Naive B cell (primary cell): Measurements from ENCODE around the gene TENM4. TPM values are rescaled to one million over a fixed set of nuclear protein-coding genes. Genes with fewer than 3 reads are reported as not detected.
"Not testable (repeated sequence)": the region's sequence is repeated elsewhere in the genome, so short reads cannot be mapped to it uniquely, and the experiment has no call there.

Experiments used
- ATAC-seq, 2 donors: fragments of 150-1000 bp; cut with Tn5 transposase; 2 replicates each; pipeline ENCODE4 v1.10.0; 2021; ENCODE audit warnings: low read depth in 2 of 2, mild to moderate bottlenecking in 2 of 2, moderate library complexity in 2 of 2
- DNase-seq: peaks from one replicate; pipeline ENCODE4 v3.0.0; 2022
- H3K27ac Mint-ChIP-seq, 6 donors: one replicate each; pipeline ENCODE4 v1.8.0; 2020 to 2022; ENCODE audit warnings: mild to moderate bottlenecking in 6 of 6, mixed read lengths in 6 of 6, moderate library complexity in 5 of 6, inconsistent platforms in 2 of 6
- H3K27me3 Mint-ChIP-seq, 3 donors: one replicate each; pipeline ENCODE4 v1.8.0; 2021 to 2022; ENCODE audit warnings: mixed read lengths in 3 of 3, mild to moderate bottlenecking in 1 of 3
- H3K36me3 Mint-ChIP-seq, 2 donors: one replicate each; pipeline ENCODE4 v1.8.0; 2020 to 2022; ENCODE audit warnings: mixed read lengths in 2 of 2, inconsistent platforms in 1 of 2, mild to moderate bottlenecking in 1 of 2
- H3K4me1 Mint-ChIP-seq, 3 donors: one replicate each; pipeline ENCODE4 v1.8.0; 2020 to 2022; ENCODE audit warnings: mixed read lengths in 3 of 3, inconsistent platforms in 1 of 3, mild to moderate bottlenecking in 1 of 3, moderate library complexity in 1 of 3
- H3K4me3 Mint-ChIP-seq, 8 donors: one replicate each; pipeline ENCODE4 v1.8.0; 2020 to 2022; ENCODE audit warnings: mild to moderate bottlenecking in 8 of 8, mixed read lengths in 8 of 8, moderate library complexity in 8 of 8, inconsistent platforms in 2 of 8
- H3K9me3 Mint-ChIP-seq, 7 donors: one replicate each; pipeline ENCODE4 v1.8.0; 2020 to 2022; ENCODE audit warnings: mixed read lengths in 7 of 7, mild to moderate bottlenecking in 5 of 7, inconsistent platforms in 2 of 7, moderate library complexity in 1 of 7
- polyA plus RNA-seq, 6 donors: library from polyadenylated mRNA; unstranded; fragments of 300-500 nt; fragmentation: Illumina TruSeq; gene quantifications; one replicate each; pipeline ENCODE4 v1.2.3, GENCODE V29; 2021; ENCODE audit warnings: low read depth in 6 of 6

The TENM4 gene
- polyA plus RNA-seq, 6 donors from 2014 or later = 3.8 TPM; not detected in 5

DNA sequence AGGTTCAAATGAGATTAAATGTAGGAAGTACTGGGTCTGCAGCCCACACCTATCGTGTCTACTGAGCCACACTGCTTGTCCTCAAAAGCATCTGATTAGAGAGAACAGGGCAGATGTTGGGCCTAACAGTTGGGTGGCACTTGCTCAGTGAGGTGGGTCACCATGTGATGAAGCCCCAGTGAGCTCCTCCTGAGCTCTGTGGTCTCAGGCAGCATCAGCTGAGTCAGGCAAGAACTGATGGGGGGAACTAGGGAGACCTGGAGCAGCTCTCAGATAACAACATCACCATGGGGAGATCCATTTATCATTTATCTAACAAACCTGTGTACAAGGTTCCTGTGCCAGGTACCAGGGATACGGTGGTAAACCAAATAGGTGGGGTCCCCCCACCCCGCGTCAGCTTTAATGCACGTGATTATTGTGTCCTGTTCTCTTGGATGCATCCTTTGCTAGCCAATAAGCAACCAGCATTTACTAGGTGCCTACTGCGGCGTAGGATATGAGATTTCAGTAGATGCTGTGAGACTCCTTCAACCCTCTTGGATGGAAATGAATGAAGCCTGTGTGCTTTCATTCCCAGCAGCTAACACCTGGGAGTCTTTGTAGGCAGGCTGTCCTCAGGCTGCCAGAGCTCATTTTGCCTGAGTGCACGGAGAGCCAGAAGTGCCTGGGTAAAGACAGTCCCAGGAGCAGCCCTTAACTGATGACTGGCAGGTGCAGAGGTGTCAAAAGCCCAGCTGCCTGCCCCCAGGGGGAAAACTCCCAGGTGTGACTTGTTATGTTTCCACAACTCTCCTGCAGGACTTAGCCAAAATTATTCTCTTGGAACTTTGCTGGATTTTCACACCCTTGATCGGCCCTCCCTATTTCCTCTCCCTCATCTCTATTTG lies 792.6 kb downstream of the TENM4 start:
- Mint-ChIP-seq H3K4me1 (peaks cover 0 to 3% (median 0%) of the 10 kb centered on the region in 3 donors), H3K36me3 (no peaks in the 10 kb centered on the region), H3K27ac (peak overlapping the region in 1 of 6 donors; percentile 57)

DNA sequence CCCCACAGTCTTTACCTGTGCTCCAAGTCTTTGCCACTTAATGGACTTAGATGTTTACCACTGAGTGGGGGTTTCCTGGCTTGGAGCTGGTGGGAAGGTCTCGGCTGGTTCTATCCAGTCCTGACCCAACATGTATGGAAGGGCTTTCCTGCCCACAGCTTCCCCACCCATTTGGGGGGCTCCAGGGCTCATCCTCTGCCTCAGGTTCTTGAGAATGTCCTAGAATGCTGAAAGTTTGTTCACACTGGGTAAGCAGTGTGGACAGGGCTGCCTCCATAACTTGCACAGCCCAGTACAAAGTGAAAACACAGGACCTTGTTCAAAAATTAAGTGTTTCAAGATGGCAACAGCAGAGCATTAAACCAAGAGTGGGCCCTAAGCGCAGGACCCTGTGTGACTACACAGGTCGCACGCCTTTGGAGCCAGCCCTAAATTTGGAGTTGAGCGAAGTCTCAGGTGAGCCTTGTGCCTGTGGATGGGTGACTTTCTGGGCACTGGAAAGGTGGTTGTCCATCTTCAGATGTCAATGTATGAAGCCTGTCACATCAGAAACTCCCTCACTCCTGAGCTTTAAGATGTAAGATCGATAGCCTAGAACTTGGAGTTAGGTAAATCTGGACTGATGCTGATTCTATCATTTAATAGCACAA lies 793.4 kb downstream of the TENM4 start:
- peak overlapping the region in 1 of 6 donors; percentile 56 for H3K27ac Mint-ChIP-seq
- H3K4me3 Mint-ChIP-seq = no peak overlapping the region
- H3K27me3 Mint-ChIP-seq = peaks cover 6 to 38% (median 24%) of the 10 kb centered on the region in 3 donors
- no peaks in the 10 kb centered on the region for H3K36me3 Mint-ChIP-seq
- DNase-seq (no peak), ATAC-seq (no peak)
- peaks cover 0 to 3% (median 0%) of the 10 kb centered on the region in 3 donors for H3K4me1 Mint-ChIP-seq
- no peaks in the 10 kb centered on the region for H3K9me3 Mint-ChIP-seq

More for the DNA sequence above, 792.6 kb downstream of the TENM4 start:
- DNase-seq (no peak), ATAC-seq (no peak)
- Mint-ChIP-seq H3K4me3 (no peak overlapping the region), H3K27me3 (peaks cover 6 to 38% (median 22%) of the 10 kb centered on the region in 3 donors), H3K9me3 (no peaks in the 10 kb centered on the region)

- H3K4me3 Mint-ChIP-seq = no peak overlapping the region
- peak in 1 of 2 donors; percentile 60 for ATAC-seq
- peaks cover 6 to 36% (median 24%) of the 10 kb centered on the region in 3 donors for H3K27me3 Mint-ChIP-seq
- H3K9me3 Mint-ChIP-seq = no peaks in the 10 kb centered on the region
- peak; percentile 30 for DNase-seq
- H3K36me3 Mint-ChIP-seq = no peaks in the 10 kb centered on the region
- H3K27ac Mint-ChIP-seq = peak overlapping the region in 2 of 6 donors; percentile 56 to 66
- H3K4me1 Mint-ChIP-seq = peaks cover 0 to 3% (median 0%) of the 10 kb centered on the region in 3 donors
Observed at GRCh38 chr11:78646564-78647185, 794.2 kb downstream of the TENM4 start.

DNA sequence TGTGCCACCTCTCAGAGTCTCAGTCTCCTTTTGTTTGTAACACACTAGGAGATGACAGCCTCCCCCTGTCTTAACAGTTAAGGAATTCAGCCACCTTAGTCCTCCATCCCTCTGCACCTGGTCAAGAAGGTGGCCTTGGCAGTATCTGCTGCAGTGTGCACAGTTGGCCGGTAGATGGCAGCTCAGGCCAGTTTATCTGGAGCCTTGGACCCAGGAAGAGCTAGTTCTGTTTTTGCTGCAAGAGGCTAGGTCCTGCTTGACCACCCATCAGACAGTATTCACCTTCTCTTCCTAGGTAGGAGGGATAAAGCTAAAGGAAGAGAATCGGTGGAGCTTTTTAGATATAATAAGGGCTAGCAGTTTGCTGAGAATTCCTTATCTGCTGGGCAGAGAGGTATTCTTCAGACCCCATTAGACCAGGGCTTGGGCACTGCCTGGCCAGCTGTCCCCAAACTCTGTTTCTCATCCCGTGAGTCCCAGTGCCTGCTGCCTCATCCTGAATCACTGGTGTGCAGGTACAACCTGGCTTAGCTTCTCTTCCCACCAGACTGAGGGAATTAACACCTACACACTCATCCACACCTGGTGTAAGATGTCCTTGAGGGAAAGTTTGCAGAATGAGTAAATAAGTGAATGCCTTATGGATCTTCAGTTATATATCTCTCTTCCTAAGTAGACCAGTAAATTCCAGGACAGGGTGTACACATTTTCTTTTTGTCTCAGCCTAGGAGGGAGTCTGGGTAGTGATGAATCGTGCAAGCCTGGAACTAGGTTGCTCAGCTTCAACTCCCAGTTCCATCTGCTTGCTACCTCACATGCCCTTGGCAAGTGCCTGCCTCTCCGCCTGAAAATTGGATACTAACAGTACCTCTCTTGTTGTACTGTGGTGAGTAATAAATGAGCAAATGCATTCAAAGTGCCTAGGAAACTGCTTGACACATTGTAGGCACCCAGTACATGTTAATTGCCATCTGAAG lies 795.3 kb downstream of the TENM4 start:
- Mint-ChIP-seq H3K4me1 (peaks cover 0 to 3% (median 0%) of the 10 kb centered on the region in 3 donors), H3K4me3 (no peak overlapping the region), H3K36me3 (no peaks in the 10 kb centered on the region), H3K27ac (peak overlapping the region in 1 of 6 donors; percentile 40), H3K9me3 (no peaks in the 10 kb centered on the region), H3K27me3 (peaks cover 6 to 25% (median 12%) of the 10 kb centered on the region in 3 donors)
- DNase-seq = peak; percentile 16
- peak; percentile 32 to 39 for ATAC-seq

DNA sequence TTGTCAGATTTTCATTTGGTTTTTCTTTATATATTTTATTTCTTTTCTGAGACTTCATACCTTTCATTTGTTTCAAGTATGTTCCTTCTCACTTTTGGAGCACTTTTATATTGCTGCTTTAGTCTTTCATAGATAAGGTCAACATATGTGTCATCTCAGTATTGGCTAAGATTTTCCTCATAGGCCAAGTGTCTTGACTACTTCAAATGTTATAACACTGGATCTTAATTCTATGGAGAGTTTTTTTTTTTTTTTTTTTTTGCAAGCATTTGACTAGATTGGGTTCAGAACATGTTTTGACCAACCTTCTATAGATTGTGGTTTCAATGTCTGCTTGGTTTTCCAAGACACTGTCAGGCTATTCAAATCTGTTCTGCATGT lies 797.2 kb downstream of the TENM4 start:
- no peak overlapping the region for H3K4me3 Mint-ChIP-seq
- peak overlapping the region in 1 of 6 donors; percentile 7 for H3K27ac Mint-ChIP-seq
- peaks cover 0 to 7% (median 0%) of the 10 kb centered on the region in 7 donors for H3K9me3 Mint-ChIP-seq

DNA sequence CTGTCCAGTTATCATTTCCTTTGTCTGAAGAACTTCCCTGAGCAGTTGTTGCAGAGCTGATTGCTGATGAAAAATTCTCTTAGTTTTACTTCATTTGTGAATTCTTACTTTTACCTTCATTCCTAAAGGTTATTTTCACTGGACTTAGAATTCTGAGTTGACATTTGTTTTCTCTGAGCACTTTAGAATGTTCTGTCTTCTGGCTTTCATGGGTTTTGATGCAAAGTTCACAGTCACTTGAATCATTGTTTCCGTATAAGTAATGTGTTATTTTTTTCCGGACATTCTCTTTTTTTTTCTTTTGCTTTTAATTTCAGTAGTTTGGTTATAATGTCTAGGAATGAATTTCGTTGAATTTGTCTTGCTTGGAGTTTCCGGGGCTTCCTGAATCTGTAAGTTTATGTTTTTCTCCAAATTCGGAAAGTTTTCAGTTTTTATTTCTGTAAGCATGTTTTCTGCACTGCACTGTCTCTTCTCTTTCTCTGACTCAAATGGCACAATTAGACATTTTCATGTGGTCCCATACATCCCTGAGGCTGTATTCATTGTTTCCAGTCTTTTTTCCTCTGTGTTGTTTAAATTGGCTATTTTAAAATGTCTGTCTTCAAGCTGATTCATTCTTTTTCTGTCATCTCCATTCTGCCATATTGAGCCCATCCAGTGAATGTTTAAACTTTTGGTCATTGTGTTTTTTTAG lies 797.7 kb downstream of the TENM4 start:
- no peak overlapping the region for H3K4me3 Mint-ChIP-seq
- H3K27me3 Mint-ChIP-seq = peaks cover 6 to 11% (median 8%) of the 10 kb centered on the region in 3 donors
- ATAC-seq = no peak

More for the DNA sequence above, 797.2 kb downstream of the TENM4 start:
- Mint-ChIP-seq H3K36me3 (no peaks in the 10 kb centered on the region), H3K27me3 (peaks cover 6 to 11% (median 9%) of the 10 kb centered on the region in 3 donors), H3K4me1 (peaks cover 0 to 3% (median 0%) of the 10 kb centered on the region in 3 donors)
- ATAC-seq (no peak), DNase-seq (no peak)

DNA sequence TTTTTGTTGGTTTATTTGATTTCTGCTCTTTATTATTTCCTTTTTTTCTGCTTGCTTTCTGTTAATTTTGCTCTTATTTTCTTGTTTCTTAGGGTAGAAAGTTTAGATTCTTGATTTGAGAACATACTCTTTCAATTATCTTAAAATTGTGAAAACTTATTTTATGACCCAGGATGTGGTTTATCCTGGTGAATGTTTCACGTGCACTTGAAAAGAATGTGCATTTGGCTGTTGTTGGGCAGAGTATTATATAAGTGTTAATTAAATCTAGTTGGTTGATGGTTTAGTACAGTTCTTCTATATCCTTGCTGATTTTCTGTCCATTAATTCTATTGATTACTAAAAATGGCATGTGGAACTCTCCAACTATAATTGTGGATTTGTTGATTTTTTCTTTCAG lies 799.3 kb downstream of the TENM4 start:
- ATAC-seq (no peak), DNase-seq (no peak)
- Mint-ChIP-seq H3K4me1 (peaks cover 0 to 3% (median 0%) of the 10 kb centered on the region in 3 donors), H3K36me3 (no peaks in the 10 kb centered on the region), H3K27me3 (peaks cover 0 to 11% (median 5%) of the 10 kb centered on the region in 3 donors), H3K4me3 (no peak overlapping the region), H3K9me3 (peaks cover 0 to 14% (median 5%) of the 10 kb centered on the region in 7 donors), H3K27ac (no peak overlapping the region)

More for the DNA sequence above, 797.7 kb downstream of the TENM4 start:
- peaks cover 0 to 11% (median 4%) of the 10 kb centered on the region in 7 donors for H3K9me3 Mint-ChIP-seq
- peak overlapping the region in 1 of 6 donors; percentile 7 for H3K27ac Mint-ChIP-seq
- no peaks in the 10 kb centered on the region for H3K36me3 Mint-ChIP-seq
- peaks cover 0 to 3% (median 0%) of the 10 kb centered on the region in 3 donors for H3K4me1 Mint-ChIP-seq
- DNase-seq = no peak

- Mint-ChIP-seq H3K27ac (no peak overlapping the region), H3K27me3 (peaks cover 9 to 24% (median 14%) of the 10 kb centered on the region in 3 donors), H3K36me3 (peaks cover 4 to 7% of the 10 kb centered on the region in 2 donors), H3K9me3 (peaks cover 0 to 27% (median 19%) of the 10 kb centered on the region in 7 donors), H3K4me3 (no peak overlapping the region), H3K4me1 (no peaks in the 10 kb centered on the region)
- ATAC-seq (no peak), DNase-seq (no peak)
Observed at GRCh38 chr11:78638704-78639380, 802.0 kb downstream of the TENM4 start.

DNA sequence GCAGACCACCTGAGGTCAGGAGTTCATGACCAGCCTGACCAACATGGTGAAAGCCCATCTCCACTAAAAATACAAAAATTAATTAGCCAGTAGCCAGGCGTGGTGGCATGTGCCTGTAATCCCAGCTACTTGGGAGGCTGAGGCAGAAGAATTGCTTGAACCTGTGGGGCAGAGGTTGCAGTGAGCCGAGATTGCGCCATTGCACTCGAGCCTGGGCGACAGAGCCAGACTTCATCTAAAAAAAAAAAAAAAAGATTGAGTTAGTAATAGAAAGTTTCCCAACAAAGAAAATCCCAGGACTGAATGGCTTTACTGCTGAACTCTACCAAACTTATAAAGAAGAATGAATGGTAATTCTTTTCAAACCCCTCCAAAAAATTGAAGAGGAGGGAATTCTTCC lies 803.3 kb downstream of the TENM4 start:
- Mint-ChIP-seq H3K9me3 (peaks cover 0 to 29% (median 19%) of the 10 kb centered on the region in 7 donors), H3K27me3 (peaks cover 9 to 21% (median 21%) of the 10 kb centered on the region in 3 donors)
- not testable (repeated sequence) for H3K27ac Mint-ChIP-seq, ATAC-seq, DNase-seq, H3K36me3 Mint-ChIP-seq, H3K4me3 Mint-ChIP-seq, H3K4me1 Mint-ChIP-seq

DNA sequence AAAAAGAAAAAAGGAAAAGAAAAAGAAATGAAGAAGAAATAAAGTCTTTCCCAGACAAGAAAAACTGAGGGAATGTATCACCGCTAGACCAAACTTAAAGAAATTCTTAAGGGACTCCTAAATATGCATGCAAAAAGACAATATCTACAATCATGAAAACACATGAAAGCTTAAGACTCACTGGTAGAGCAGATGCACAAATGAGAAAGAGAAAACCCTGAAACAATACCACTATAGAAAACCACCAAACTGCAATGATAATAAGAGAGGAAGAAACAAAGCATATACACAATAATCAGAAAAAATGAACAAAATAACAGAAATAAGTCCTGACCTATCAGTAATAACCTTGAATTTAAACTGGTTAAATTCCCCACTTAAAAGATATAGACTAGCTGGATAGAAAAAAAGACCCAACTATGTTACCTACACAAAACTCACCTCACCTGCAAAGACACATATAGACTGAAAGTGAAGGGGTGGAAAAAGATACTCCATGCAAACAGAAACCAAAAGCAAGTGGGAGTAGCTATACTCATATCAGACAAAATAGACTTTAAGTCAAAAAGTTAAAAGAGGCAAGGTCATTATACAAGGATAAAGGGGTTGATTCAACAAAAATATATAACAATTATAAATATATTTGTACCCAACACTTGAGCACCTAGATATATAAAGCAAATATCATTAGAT lies 804.9 kb downstream of the TENM4 start:
- peaks cover 9 to 24% (median 21%) of the 10 kb centered on the region in 3 donors for H3K27me3 Mint-ChIP-seq
- no peak overlapping the region for H3K27ac Mint-ChIP-seq
- peaks cover 4 to 9% of the 10 kb centered on the region in 2 donors for H3K36me3 Mint-ChIP-seq
- ATAC-seq (no peak), DNase-seq (no peak)
- H3K4me3 Mint-ChIP-seq = no peak overlapping the region
- no peaks in the 10 kb centered on the region for H3K4me1 Mint-ChIP-seq
- H3K9me3 Mint-ChIP-seq = peaks cover 0 to 29% (median 19%) of the 10 kb centered on the region in 7 donors
